ENCODE data around the gene RERE.
A peak's percentile ranks its signal among the peaks of the same experiment; 100 is the strongest.

The RERE gene

GRCh38 chr1:8538502-8538901 is 278.9 kb downstream of the RERE start:
- Histone ChIP-seq H3K9ac (no peak overlapping the region), H3K36me3 (peaks cover 59% of the 10 kb centered on the region), H3K9me3 (no peaks in the 10 kb centered on the region), H3K27ac (no peak overlapping the region), H3K4me3 (no peak overlapping the region), H3K27me3 (no peaks in the 10 kb centered on the region), H3K4me2 (no peak overlapping the region), H3K4me1 (peaks cover 25% of the 10 kb centered on the region), H4K20me1 (peaks cover 95% of the 10 kb centered on the region)
- TF ChIP-seq Cebpa-rat (IDR thresholded peaks at IDR 0.05), result no peak

- peaks cover 25% of the 10 kb centered on the region for H3K4me1 ChIP-seq
- peaks cover 95% of the 10 kb centered on the region for H4K20me1 ChIP-seq
- no peaks in the 10 kb centered on the region for H3K9me3 ChIP-seq
- H3K36me3 ChIP-seq, result peaks cover 63% of the 10 kb centered on the region
- H3K27me3 ChIP-seq, result no peaks in the 10 kb centered on the region
- H3K4me2 ChIP-seq, result no peak overlapping the region
- no peak overlapping the region for H3K27ac ChIP-seq
- TF ChIP-seq Cebpa-rat (IDR thresholded peaks at IDR 0.05), result no peak
- no peak overlapping the region for H3K9ac ChIP-seq
- H3K4me3 ChIP-seq, result no peak overlapping the region
Observed at GRCh38 chr1:8537991-8538390, 279.4 kb downstream of the RERE start.

DNA sequence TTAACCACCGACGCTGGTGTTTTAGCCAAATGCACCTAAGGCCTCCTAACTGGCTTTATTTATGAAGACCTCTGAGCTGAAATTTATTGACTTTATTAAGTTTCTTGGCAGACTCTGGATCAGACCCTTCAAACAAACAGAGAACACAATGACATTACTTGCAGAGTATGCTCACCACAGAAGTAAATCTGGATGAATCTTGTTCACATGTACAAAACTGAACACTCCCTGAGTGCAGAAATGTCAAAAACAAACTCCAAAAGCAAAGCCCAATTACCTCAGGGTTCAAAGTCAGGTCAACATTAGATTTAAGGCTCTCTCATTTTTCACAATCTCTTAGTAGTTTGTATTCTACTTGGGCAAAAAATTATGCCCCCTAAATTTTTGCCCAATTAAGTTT is 280.9 kb downstream of the RERE start:
- Histone ChIP-seq H3K36me3 (peaks cover 63% of the 10 kb centered on the region), H3K4me1 (peaks cover 27% of the 10 kb centered on the region), H3K27me3 (no peaks in the 10 kb centered on the region), H3K4me3 (no peak overlapping the region), H3K4me2 (no peak overlapping the region), H3K9me3 (no peaks in the 10 kb centered on the region), H3K9ac (no peak overlapping the region), H4K20me1 (peaks cover 81% of the 10 kb centered on the region), H3K27ac (no peak overlapping the region)
- no peak for TF ChIP-seq Cebpa-rat (IDR thresholded peaks at IDR 0.05)

DNA sequence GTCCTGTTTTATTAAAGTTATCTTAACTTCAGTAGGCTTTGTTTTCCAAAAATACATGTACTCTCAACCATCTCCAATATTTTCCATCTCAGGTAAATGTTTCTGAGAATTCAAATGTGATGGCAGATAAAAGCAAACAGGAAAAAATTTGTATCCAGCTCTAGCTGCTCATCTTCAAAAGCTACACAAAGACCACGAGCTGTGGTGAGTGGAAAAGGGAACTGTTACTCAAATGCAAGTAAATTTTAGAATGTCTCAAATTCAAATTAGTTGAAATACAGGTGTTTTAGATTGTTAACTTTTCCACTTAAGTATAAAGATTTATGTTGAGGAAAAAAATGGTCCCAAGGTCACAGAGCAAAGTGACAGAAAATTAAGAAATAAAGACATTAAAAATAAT is 283.5 kb downstream of the RERE start:
- Histone ChIP-seq H4K20me1 (peaks cover 65% of the 10 kb centered on the region), H3K9me3 (no peaks in the 10 kb centered on the region), H3K4me1 (peaks cover 22% of the 10 kb centered on the region), H3K27ac (no peak overlapping the region), H3K27me3 (no peaks in the 10 kb centered on the region), H3K4me3 (no peak overlapping the region), H3K4me2 (no peak overlapping the region), H3K36me3 (peaks cover 65% of the 10 kb centered on the region), H3K9ac (no peak overlapping the region)
- no peak for TF ChIP-seq Cebpa-rat (IDR thresholded peaks at IDR 0.05)

- H3K36me3 ChIP-seq, result peaks cover 63% of the 10 kb centered on the region
- no peak overlapping the region for H3K27ac ChIP-seq
- H3K27me3 ChIP-seq, result no peaks in the 10 kb centered on the region
- H3K4me1 ChIP-seq, result peaks cover 25% of the 10 kb centered on the region
- TF ChIP-seq Cebpa-rat (IDR thresholded peaks at IDR 0.05), result no peak
- peaks cover 64% of the 10 kb centered on the region for H4K20me1 ChIP-seq
- no peaks in the 10 kb centered on the region for H3K9me3 ChIP-seq
- no peak overlapping the region for H3K9ac ChIP-seq
- no peak overlapping the region for H3K4me3 ChIP-seq
- H3K4me2 ChIP-seq, result no peak overlapping the region
Observed at GRCh38 chr1:8533124-8533523, 284.3 kb downstream of the RERE start.

DNA sequence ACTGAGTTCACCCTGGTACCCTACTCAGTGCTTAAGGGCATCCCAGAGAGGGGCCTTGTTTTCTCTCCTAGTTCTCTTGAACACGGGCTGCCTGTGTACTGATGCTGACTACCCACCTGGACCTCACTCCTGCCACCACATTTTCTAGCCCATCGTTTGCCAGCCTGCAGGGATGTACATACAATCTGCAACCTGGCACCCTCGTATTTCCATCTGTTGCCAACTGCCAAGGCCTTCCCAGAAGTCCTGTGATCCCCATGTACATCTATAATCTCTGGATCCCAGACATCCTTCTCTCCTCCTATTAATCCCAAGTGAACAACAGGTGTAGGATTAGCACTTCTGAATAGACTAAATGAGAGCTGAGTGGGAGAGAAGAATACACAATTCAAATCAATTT is 287.5 kb downstream of the RERE start:
- no peak overlapping the region for H3K4me3 ChIP-seq
- 0 out of 2 replicates have a peak overlapping the region, but pooled peaks have one; percentile 3 for H3K4me2 ChIP-seq
- H3K4me1 ChIP-seq, result peaks cover 56% of the 10 kb centered on the region
- no peak for TF ChIP-seq Cebpa-rat (IDR thresholded peaks at IDR 0.05)
- H4K20me1 ChIP-seq, result peaks cover 68% of the 10 kb centered on the region
- no peaks in the 10 kb centered on the region for H3K9me3 ChIP-seq
- peaks cover 46% of the 10 kb centered on the region for H3K36me3 ChIP-seq
- no peaks in the 10 kb centered on the region for H3K27me3 ChIP-seq
- no peak overlapping the region for H3K9ac ChIP-seq
- H3K27ac ChIP-seq, result no peak overlapping the region

DNA sequence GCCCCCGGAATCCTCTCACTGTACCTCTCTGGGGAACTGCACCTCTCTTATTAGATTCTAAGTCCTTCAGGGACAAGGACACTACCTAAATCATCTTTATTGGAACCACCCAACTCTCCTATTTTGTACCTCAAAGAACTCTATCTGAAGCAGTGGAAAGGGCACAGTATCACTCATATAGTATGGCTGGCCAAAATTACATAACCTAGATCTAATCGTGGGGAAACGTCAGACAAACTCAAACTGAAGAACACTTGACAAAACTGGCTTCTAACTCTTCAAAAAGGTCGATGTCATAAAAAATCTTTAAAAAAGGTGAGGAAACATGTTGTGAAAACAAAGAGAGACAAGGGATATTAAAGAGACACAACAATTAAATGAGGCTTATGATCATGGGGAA is 289.5 kb downstream of the RERE start:
- peaks cover 63% of the 10 kb centered on the region for H3K4me1 ChIP-seq
- TF ChIP-seq Cebpa-rat (IDR thresholded peaks at IDR 0.05), result no peak

DNA sequence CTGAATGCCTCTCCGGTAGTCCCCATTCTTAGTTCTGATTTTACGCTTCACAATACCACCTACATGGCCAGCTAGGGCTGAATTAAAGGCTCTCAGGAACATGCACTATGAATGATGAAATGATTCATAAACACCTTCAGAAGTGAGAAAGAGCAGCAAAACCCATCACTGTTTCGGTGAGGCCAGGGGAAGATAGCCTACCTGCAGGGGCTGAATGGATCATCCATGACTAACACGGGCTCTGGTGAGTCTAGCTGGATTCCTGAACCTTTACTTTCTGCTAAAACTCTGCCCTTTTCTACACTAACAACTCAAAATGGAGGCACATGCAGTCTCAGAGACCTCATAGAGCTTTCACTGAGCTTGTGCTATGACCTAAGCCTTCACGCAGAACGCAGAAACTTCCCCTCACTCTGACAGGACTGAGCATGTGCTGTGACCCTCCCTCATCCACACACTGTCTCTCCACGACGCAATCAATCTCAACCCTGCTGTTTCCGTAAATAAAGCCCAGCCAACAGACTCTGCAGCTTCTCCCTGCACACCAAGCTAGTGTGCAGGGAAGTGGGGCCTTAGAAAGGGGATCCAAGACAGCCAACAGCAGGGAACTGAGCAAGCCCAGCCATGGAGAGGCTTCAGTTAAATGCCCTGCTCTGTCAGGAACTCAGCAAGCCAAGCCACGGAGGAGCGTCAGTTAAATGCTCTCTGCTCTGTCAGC is 291.7 kb downstream of the RERE start:
- Histone ChIP-seq H3K4me2 (peak overlapping the region; percentile 66), H4K20me1 (peaks cover 82% of the 10 kb centered on the region), H3K27ac (no peak overlapping the region), H3K4me3 (no peak overlapping the region; the same call in 1 of the 2 replicates), H3K4me1 (peaks cover 49% of the 10 kb centered on the region), H3K27me3 (no peaks in the 10 kb centered on the region), H3K9me3 (no peaks in the 10 kb centered on the region), H3K36me3 (peaks cover 45% of the 10 kb centered on the region), H3K9ac (no peak overlapping the region; the same call in 1 of the 2 replicates)
- no peak for TF ChIP-seq Cebpa-rat (IDR thresholded peaks at IDR 0.05)

More for the DNA sequence above, 289.5 kb downstream of the RERE start:
- Histone ChIP-seq H3K4me3 (no peak overlapping the region), H3K27ac (no peak overlapping the region), H3K9me3 (no peaks in the 10 kb centered on the region), H3K9ac (no peak overlapping the region), H3K27me3 (no peaks in the 10 kb centered on the region), H4K20me1 (peaks cover 63% of the 10 kb centered on the region), H3K4me2 (no peak overlapping the region), H3K36me3 (peaks cover 50% of the 10 kb centered on the region)

DNA sequence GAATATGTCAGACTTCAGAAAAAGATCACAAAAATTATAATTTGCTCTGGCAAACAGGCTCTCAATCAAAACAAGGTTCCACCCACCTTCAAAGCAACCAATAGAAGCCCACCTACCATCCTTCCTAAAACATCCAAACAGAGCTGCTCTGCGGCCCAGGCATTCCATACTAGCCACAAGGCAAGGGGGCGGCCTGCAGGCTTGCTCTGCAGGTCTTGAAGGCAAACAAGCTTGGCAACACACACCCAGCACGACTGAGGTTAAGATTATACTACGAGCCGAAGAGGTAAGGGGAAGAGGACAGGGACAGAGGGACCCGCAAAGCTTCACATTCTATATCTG is 292.3 kb downstream of the RERE start:
- H3K36me3 ChIP-seq, result peaks cover 50% of the 10 kb centered on the region
- H3K9me3 ChIP-seq, result no peaks in the 10 kb centered on the region
- peaks cover 49% of the 10 kb centered on the region for H3K4me1 ChIP-seq
- H3K27me3 ChIP-seq, result no peaks in the 10 kb centered on the region
- no peak overlapping the region for H3K27ac ChIP-seq
- peak overlapping the region; percentile 66 for H3K4me2 ChIP-seq
- no peak overlapping the region for H3K9ac ChIP-seq
- H3K4me3 ChIP-seq, result no peak overlapping the region; the same call in 1 of the 2 replicates
- H4K20me1 ChIP-seq, result peaks cover 88% of the 10 kb centered on the region
- no peak for TF ChIP-seq Cebpa-rat (IDR thresholded peaks at IDR 0.05)

DNA sequence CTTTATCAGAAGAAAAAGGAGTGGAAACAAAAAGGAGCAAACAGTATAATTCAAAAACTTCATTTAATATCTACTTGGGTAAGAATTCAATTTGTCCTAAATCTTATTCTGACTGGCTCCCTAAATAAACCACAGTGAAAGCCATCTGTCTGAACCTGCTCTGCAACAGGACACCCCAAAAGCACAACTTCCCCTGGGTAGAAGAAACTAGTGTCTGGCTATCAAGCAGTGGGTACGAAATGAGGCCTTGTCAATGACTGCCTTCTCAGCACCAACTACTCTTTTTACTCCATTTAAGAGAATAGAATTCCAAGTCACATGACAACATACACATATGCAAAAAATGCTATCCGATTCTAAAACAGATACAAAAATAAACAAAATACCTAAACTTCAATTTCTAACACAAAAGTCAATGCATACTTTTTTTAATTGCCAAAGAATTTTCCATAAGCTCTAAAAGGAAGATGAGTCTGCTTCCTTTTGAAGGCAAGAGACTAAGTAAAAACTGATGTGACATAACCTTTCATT is 292.7 kb downstream of the RERE start:
- H3K9me3 ChIP-seq, result no peaks in the 10 kb centered on the region
- H3K36me3 ChIP-seq, result peaks cover 49% of the 10 kb centered on the region
- H3K27ac ChIP-seq, result no peak overlapping the region
- no peaks in the 10 kb centered on the region for H3K27me3 ChIP-seq
- no peak overlapping the region for H3K4me3 ChIP-seq
- H3K9ac ChIP-seq, result no peak overlapping the region
- H3K4me2 ChIP-seq, result no peak overlapping the region
- peaks cover 84% of the 10 kb centered on the region for H4K20me1 ChIP-seq
- TF ChIP-seq Cebpa-rat (IDR thresholded peaks at IDR 0.05), result no peak
- H3K4me1 ChIP-seq, result peaks cover 45% of the 10 kb centered on the region
